Endothelial cell of umbilical vein (primary cell): ENCODE data around the gene LPP. TPM values are rescaled to one million over a fixed set of nuclear protein-coding genes. Genes with fewer than 3 reads are reported as not detected.

ENCODE experiments used
- BruUV-seq: library from RNA; stranded (reverse); fragments of 400-500 nt; replicated peaks from 2 replicates; lab custom pipeline; 2021; lab: Mats Ljungman, UMichigan
- CTCF ChIA-PET: fragments of 300-600, 350-600 bp; sonication (Branson Sonifier 250); formaldehyde crosslinking; loops from one replicate; lab custom pipeline; 2021; ENCODE audit warnings: antibody characterized with exemption, inconsistent platforms; lab: Charles Lee
- POLR2A ChIA-PET: fragments of 300-600, 350-600 bp; sonication (Branson Sonifier 250); formaldehyde crosslinking; loops from one replicate; lab custom pipeline; 2021; ENCODE audit warnings: antibody characterized with exemption, inconsistent platforms; lab: Charles Lee
- DNase-seq: peaks from one replicate; pipeline ENCODE4 v3.0.0-alpha.2; 2011; ENCODE audit warnings: low read depth, low spot score
- FAIRE-seq: peaks from 2 replicates; lab custom pipeline; 2011; peaks lifted over from hg19 to GRCh38; lab: Jason Lieb, UNC
- H2AFZ ChIP-seq: 2 replicates; pipeline ENCODE4 v1.6.0; 2012; ENCODE audit warnings: low read depth, low read length, control low read depth, inconsistent platforms
- H3K27ac ChIP-seq: 2 replicates; pipeline ENCODE4 v1.5.1; 2011; ENCODE audit warnings: low read depth, mild to moderate bottlenecking, control low read depth, low read length, moderate library complexity; ENCODE audit not compliant: insufficient read depth
- H3K27me3 ChIP-seq, 2 experiments: 2 replicates each; pipeline versions ENCODE4 v1.6.0 to v1.6.1; 2011; ENCODE audit warnings: low read length in 2 of 2, mixed read lengths in 1 of 2; ENCODE audit not compliant: control insufficient read depth in 2 of 2, insufficient read depth in 2 of 2
- H3K36me3 ChIP-seq, 2 experiments: 2 replicates in 1 of 2; 3 replicates in 1 of 2; pipeline ENCODE4 v1.5.1; 2011; ENCODE audit warnings: low read length in 2 of 2, mild to moderate bottlenecking in 1 of 2, moderate library complexity in 1 of 2; ENCODE audit not compliant: control insufficient read depth in 2 of 2, insufficient read depth in 2 of 2; ENCODE audit errors: extremely low read depth in 1 of 2
- H3K4me1 ChIP-seq: 3 replicates; pipeline ENCODE4 v1.5.1; 2011; ENCODE audit warnings: mild to moderate bottlenecking, low read length; ENCODE audit not compliant: control insufficient read depth, insufficient read depth; ENCODE audit errors: extremely low read depth
- H3K4me2 ChIP-seq: 2 replicates; pipeline ENCODE4 v1.6.1; 2011; ENCODE audit warnings: low read length, control low read depth, mixed read lengths; ENCODE audit not compliant: insufficient read depth
- H3K4me3 ChIP-seq, 3 experiments: fragments of 200-600 bp in 1 of 3; sonication (generic), shearing (Covaris generic) in 1 of 3; replicated peaks in 1 of 3; 2 replicates each; pipeline ENCODE4 v1.5.1; 2011 to 2016; ENCODE audit warnings: control low read depth in 3 of 3, low read length in 3 of 3, mild to moderate bottlenecking in 2 of 3, inconsistent platforms in 1 of 3, low read depth in 1 of 3, moderate library complexity in 1 of 3; ENCODE audit not compliant: insufficient read depth in 1 of 3
- H3K79me2 ChIP-seq: 2 replicates; pipeline ENCODE4 v1.6.0; 2012; ENCODE audit warnings: low read length, inconsistent platforms; ENCODE audit not compliant: control insufficient read depth, insufficient read depth
- H3K9ac ChIP-seq: replicated peaks from 2 replicates; pipeline ENCODE3; 2011; ENCODE audit warnings: low read length, control low read depth; ENCODE audit not compliant: insufficient read depth; ENCODE audit errors: extremely low read depth
- H3K9me1 ChIP-seq: replicated peaks from 3 replicates; pipeline ENCODE4 v1.6.0; 2011; ENCODE audit warnings: mild to moderate bottlenecking, low read length; ENCODE audit not compliant: control insufficient read depth, insufficient read depth; ENCODE audit errors: extremely low read depth
- H3K9me3 ChIP-seq: replicated peaks from 2 replicates; pipeline ENCODE4 v1.5.1; 2012; ENCODE audit warnings: low read length, inconsistent platforms; ENCODE audit not compliant: control insufficient read depth, insufficient read depth
- H4K20me1 ChIP-seq: replicated peaks from 2 replicates; pipeline ENCODE3; 2011; ENCODE audit warnings: mild to moderate bottlenecking, low read length; ENCODE audit not compliant: control insufficient read depth, insufficient read depth; ENCODE audit errors: extremely low read depth
- EZH2 ChIP-seq: IDR thresholded peaks from 2 replicates; pipeline ENCODE4 v1.6.1; 2012; ENCODE audit warnings: borderline replicate concordance, low read depth, mild to moderate bottlenecking, moderate library complexity, low read length, inconsistent platforms; ENCODE audit not compliant: severe bottlenecking
- FOS ChIP-seq: IDR thresholded peaks from 2 replicates; pipeline ENCODE4 v1.6.1; 2011; ENCODE audit warnings: mild to moderate bottlenecking, low read length, moderate library complexity, borderline replicate concordance; ENCODE audit not compliant: insufficient read depth
- GATA2 ChIP-seq: IDR thresholded peaks from 2 replicates; pipeline ENCODE4 v1.7.0; 2011; ENCODE audit warnings: low read depth, mild to moderate bottlenecking, moderate library complexity, mixed read lengths, low read length; ENCODE audit not compliant: insufficient read length, insufficient read depth
- JUN ChIP-seq: IDR thresholded peaks from 2 replicates; pipeline ENCODE4 v1.6.1; 2011; ENCODE audit warnings: borderline replicate concordance, low read depth; ENCODE audit not compliant: insufficient read length, insufficient read depth
- MYC ChIP-seq: IDR thresholded peaks from one replicate; pipeline ENCODE4 v1.6.1; 2011; ENCODE audit warnings: mild to moderate bottlenecking, low read depth, low read length
- POLR2A ChIP-seq: IDR thresholded peaks from 2 replicates; pipeline ENCODE4 v1.6.1; 2012; ENCODE audit warnings: low read depth, mild to moderate bottlenecking, control low read depth, low read length
- POLR2AphosphoS5 ChIP-seq: IDR thresholded peaks from 2 replicates; pipeline ENCODE4 v1.6.1; 2012; ENCODE audit warnings: low read depth, mild to moderate bottlenecking, control low read depth, low read length, moderate library complexity; ENCODE audit not compliant: insufficient read depth
- dilution Hi-C: fragments of 300-500 bp; cut with MboI; formaldehyde crosslinking; loops from one replicate; pipeline ENCODE4 v1.15.0; 2019; ENCODE audit warnings: low sequenced_read_pairs; ENCODE audit not compliant: extremely low pct_ligation_motif_present
- intact Hi-C: fragments of 100-400 bp; cut with micrococcal nuclease; formaldehyde crosslinking; loops from one replicate; pipeline ENCODE4 v1.10.0; 2022
- polyA plus RNA-seq, 4 experiments: library from polyadenylated mRNA; depleted of rRNA in 3 of 4; stranded (reverse) in 3 of 4; unstranded in 1 of 4; fragments of >200 nt; gene quantifications; 2 replicates each; pipeline versions ENCODE4 v1.2.1 to v1.2.3, GENCODE V29; 2011 to 2012; ENCODE audit warnings: missing spikeins in 1 of 4
- total RNA-seq: library from RNA; stranded (reverse); gene quantifications from 2 replicates; pipeline ENCODE4 v1.2.3, GENCODE V29; 2021
- TF ChIP-seq, protein P1 (sequence below), 2 donors: IDR thresholded peaks; 1 replicate in 1 of 2; 2 replicates in 1 of 2; pipeline ENCODE4 v1.5.1; 2011; ENCODE audit warnings: low read length in 2 of 2, mild to moderate bottlenecking in 2 of 2, moderate library complexity in 2 of 2, control low read depth in 1 of 2, inconsistent platforms in 1 of 2, low read depth in 1 of 2; ENCODE audit not compliant: insufficient read depth in 1 of 2; ENCODE audit errors: extremely low read depth in 1 of 2
- TF ChIP-seq, protein P2 (sequence below): IDR thresholded peaks from 2 replicates; pipeline ENCODE4 v1.6.1; 2011; ENCODE audit not compliant: insufficient read depth, insufficient read length

Gene LPP
- total and polyA plus RNA-seq, 2 donors (not counting 3 experiments of a cell fraction or from before 2014, with no cell fraction given): 16.9 to 153 TPM

DNA sequence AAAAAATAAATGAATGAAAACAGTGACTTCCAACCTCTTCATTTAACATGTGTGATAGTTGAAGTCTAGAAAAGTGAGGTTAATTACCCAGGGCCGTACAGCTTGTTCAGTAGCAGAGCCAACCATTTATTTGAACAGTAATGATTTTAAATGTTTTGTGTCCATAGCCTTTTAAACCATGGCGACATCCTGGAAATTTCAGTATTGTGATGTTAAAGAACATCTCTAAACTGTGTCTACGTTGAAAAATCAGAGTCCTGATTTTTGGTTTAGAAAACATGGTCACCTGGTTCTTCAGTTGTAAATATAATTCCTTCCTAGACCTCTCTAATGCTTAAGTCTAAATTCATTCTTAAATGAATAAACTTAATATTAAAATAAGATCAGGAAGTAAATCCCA lies 14.2 kb downstream of the LPP start:
- dilution Hi-C loops (no loop called here), intact Hi-C loops (loop anchor here (10.0 kb wide), 1 partner anchor 1283 kb away; no protein-coding TSS in a partner anchor)
- ChIA-PET CTCF (no interaction called here), POLR2A (no interaction called here)
- no peak overlapping the region for H3K9ac ChIP-seq
- no peak overlapping the region for H3K4me2 ChIP-seq
- DNase-seq (no peak), FAIRE-seq (no peak)
- TF ChIP-seq MYC: no peak
- TF ChIP-seq, protein P1, sequence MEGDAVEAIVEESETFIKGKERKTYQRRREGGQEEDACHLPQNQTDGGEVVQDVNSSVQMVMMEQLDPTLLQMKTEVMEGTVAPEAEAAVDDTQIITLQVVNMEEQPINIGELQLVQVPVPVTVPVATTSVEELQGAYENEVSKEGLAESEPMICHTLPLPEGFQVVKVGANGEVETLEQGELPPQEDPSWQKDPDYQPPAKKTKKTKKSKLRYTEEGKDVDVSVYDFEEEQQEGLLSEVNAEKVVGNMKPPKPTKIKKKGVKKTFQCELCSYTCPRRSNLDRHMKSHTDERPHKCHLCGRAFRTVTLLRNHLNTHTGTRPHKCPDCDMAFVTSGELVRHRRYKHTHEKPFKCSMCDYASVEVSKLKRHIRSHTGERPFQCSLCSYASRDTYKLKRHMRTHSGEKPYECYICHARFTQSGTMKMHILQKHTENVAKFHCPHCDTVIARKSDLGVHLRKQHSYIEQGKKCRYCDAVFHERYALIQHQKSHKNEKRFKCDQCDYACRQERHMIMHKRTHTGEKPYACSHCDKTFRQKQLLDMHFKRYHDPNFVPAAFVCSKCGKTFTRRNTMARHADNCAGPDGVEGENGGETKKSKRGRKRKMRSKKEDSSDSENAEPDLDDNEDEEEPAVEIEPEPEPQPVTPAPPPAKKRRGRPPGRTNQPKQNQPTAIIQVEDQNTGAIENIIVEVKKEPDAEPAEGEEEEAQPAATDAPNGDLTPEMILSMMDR (IDR thresholded peaks at IDR 0.05; ENCODE audit: extremely low read depth in 1 of 2, insufficient read depth in 1 of 2, low read depth in 1 of 2, low read length in 2 of 2): no peak
- TF ChIP-seq, protein P2, sequence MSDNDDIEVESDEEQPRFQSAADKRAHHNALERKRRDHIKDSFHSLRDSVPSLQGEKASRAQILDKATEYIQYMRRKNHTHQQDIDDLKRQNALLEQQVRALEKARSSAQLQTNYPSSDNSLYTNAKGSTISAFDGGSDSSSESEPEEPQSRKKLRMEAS: no peak
- no peak for TF ChIP-seq GATA2
- TF ChIP-seq FOS: no peak
- TF ChIP-seq POLR2AphosphoS5: no peak
- TF ChIP-seq JUN: no peak
- TF ChIP-seq EZH2: no peak
- no peak for TF ChIP-seq POLR2A
- no peak overlapping the region for H3K27ac ChIP-seq
- H3K27me3 ChIP-seq: no peaks in the 10 kb centered on the region
- no peak overlapping the region for H2AFZ ChIP-seq
- H3K4me1 ChIP-seq: peaks cover 6% of the 10 kb centered on the region
- H3K9me3 ChIP-seq: no peaks in the 10 kb centered on the region
- H3K9me1 ChIP-seq: no peaks in the 10 kb centered on the region
- H4K20me1 ChIP-seq: peaks cover 11% of the 10 kb centered on the region
- H3K4me3 ChIP-seq: no peak overlapping the region
- H3K36me3 ChIP-seq: no peaks in the 10 kb centered on the region
- BruUV-seq: no TSS peak
- peaks cover 86% of the 10 kb centered on the region for H3K79me2 ChIP-seq
